Right hindlimb (tissue), 1 donor: ENCODE measurements around the gene ASB16.
"Not testable (repeated sequence)": the region's sequence is repeated elsewhere in the genome, so short reads cannot be mapped to it uniquely, and the experiment has no call there.

Source experiments
- DNase-seq: peaks from one replicate; pipeline ENCODE4 v3.0.0-alpha.2; 2018

ASB16 gene

GRCh38 chr17:44170499-44171201, at the start of gene ASB16:
Gene ASB16 (plus strand): TSS chr17:44170704. CDS start chr17:44170790, 86 bp downstream.
- peak; percentile 51 for DNase-seq

GRCh38 chr17:44120851-44121605, 49.5 kb upstream of the ASB16 start:
- no peak for DNase-seq

- DNase-seq: no peak
Measured at GRCh38 chr17:44121997-44122815, 48.3 kb upstream of the ASB16 start.

GRCh38 chr17:44122816-44123355, 47.6 kb upstream of the ASB16 start:
- no peak for DNase-seq

- peak; percentile 99 for DNase-seq
Measured at GRCh38 chr17:44123356-44124117, 47.0 kb upstream of the ASB16 start, which contains the start of gene HDAC5. Gene HDAC5 (minus strand): TSS chr17:44123641. CDS start chr17:44117515, 6,126 bp downstream.

- DNase-seq: no peak
Measured at GRCh38 chr17:44124118-44124438, 46.4 kb upstream of the ASB16 start.

- DNase-seq: no peak
Measured at GRCh38 chr17:44128383-44128782, 42.1 kb upstream of the ASB16 start.

- DNase-seq: no peak
Measured at GRCh38 chr17:44130693-44131349, 39.7 kb upstream of the ASB16 start.

- DNase-seq: not testable (repeated sequence)
Measured at GRCh38 chr17:44131372-44131771, 39.1 kb upstream of the ASB16 start.

- DNase-seq: no peak
Measured at GRCh38 chr17:44132275-44132821, 38.2 kb upstream of the ASB16 start.

- DNase-seq: no peak
Measured at GRCh38 chr17:44133918-44134476, 36.5 kb upstream of the ASB16 start.

- no peak for DNase-seq
Measured at GRCh38 chr17:44134752-44135568, 35.5 kb upstream of the ASB16 start.

- DNase-seq: peak; percentile 83
Measured at GRCh38 chr17:44137891-44138709, 32.4 kb upstream of the ASB16 start.

GRCh38 chr17:44143921-44144320, 26.6 kb upstream of the ASB16 start:
- DNase-seq: not testable (repeated sequence)

GRCh38 chr17:44144966-44145739, 25.4 kb upstream of the ASB16 start:
- DNase-seq: no peak

- no peak for DNase-seq
Measured at GRCh38 chr17:44146375-44147346, 23.8 kb upstream of the ASB16 start.

GRCh38 chr17:44147812-44148211, 22.7 kb upstream of the ASB16 start:
- no peak for DNase-seq
